CD4-positive, alpha-beta memory T cell (primary cell): ENCODE results near the gene XCL2. TPM values are rescaled to one million over a fixed set of nuclear protein-coding genes. Genes with fewer than 3 reads are reported as not detected.

Experiments used
- CTCF ChIA-PET: fragments of 350-600 bp; sonication (Branson Sonifier 250); formaldehyde crosslinking; loops from one replicate; lab custom pipeline; 2021; ENCODE audit warnings: inconsistent platforms; ENCODE audit not compliant: partially characterized antibody; lab: Charles Lee
- POLR2A ChIA-PET: fragments of 350-600 bp; sonication (Branson Sonifier 250); formaldehyde crosslinking; loops from one replicate; lab custom pipeline; 2021; ENCODE audit not compliant: partially characterized antibody; lab: Charles Lee
- DNase-seq, 5 donors: peaks; one replicate each; pipeline versions ENCODE4 v3.0.0 to v3.0.0-alpha.2; 2020 to 2022; ENCODE audit warnings: mixed read lengths in 1 of 5
- H3K27ac ChIP-seq: one replicate; pipeline ENCODE4 v1.7.0; 2013; ENCODE audit warnings: low read depth, low read length
- H3K27me3 ChIP-seq: 2 replicates; pipeline ENCODE4 v1.7.0; 2013; ENCODE audit warnings: mild to moderate bottlenecking, low read length, moderate library complexity; ENCODE audit not compliant: insufficient read depth
- H3K36me3 ChIP-seq: 2 replicates; pipeline ENCODE4 v1.7.0; 2013; ENCODE audit warnings: mild to moderate bottlenecking, low read length, moderate library complexity; ENCODE audit not compliant: insufficient read depth
- H3K4me1 ChIP-seq: 2 replicates; pipeline ENCODE4 v1.7.0; 2013; ENCODE audit warnings: mild to moderate bottlenecking, low read length, moderate library complexity; ENCODE audit not compliant: insufficient read depth
- H3K4me3 ChIP-seq, 2 donors: one replicate each; pipeline ENCODE4 v1.7.0; 2013; ENCODE audit warnings: low read length in 2 of 2, mild to moderate bottlenecking in 1 of 2
- H3K9me3 ChIP-seq, 2 donors: one replicate each; pipeline ENCODE4 v1.7.0; 2013; ENCODE audit warnings: low read length in 2 of 2, control low read depth in 1 of 2; ENCODE audit not compliant: control insufficient read depth in 1 of 2
- H3K27ac Mint-ChIP-seq, 7 donors: one replicate each; pipeline ENCODE4 v1.8.0; 2020 to 2021; ENCODE audit warnings: mixed read lengths in 7 of 7, mild to moderate bottlenecking in 6 of 7, inconsistent platforms in 3 of 7, moderate library complexity in 3 of 7
- H3K27me3 Mint-ChIP-seq, 2 donors: one replicate each; pipeline ENCODE4 v1.8.0; 2020 to 2021; ENCODE audit warnings: mixed read lengths in 2 of 2
- H3K36me3 Mint-ChIP-seq, 2 donors: one replicate each; pipeline ENCODE4 v1.8.0; 2020 to 2021; ENCODE audit warnings: mixed read lengths in 2 of 2, inconsistent platforms in 1 of 2, mild to moderate bottlenecking in 1 of 2
- H3K4me1 Mint-ChIP-seq, 4 donors: one replicate each; pipeline ENCODE4 v1.8.0; 2020 to 2021; ENCODE audit warnings: mixed read lengths in 4 of 4, mild to moderate bottlenecking in 1 of 4
- H3K4me3 Mint-ChIP-seq, 8 donors: one replicate each; pipeline ENCODE4 v1.8.0; 2020 to 2021; ENCODE audit warnings: mixed read lengths in 8 of 8, mild to moderate bottlenecking in 7 of 8, moderate library complexity in 6 of 8, inconsistent platforms in 3 of 8
- H3K9me3 Mint-ChIP-seq, 8 donors: one replicate each; pipeline ENCODE4 v1.8.0; 2020 to 2021; ENCODE audit warnings: mixed read lengths in 8 of 8, mild to moderate bottlenecking in 5 of 8, inconsistent platforms in 3 of 8, moderate library complexity in 1 of 8
- intact Hi-C: fragments of 100-400 bp; cut with micrococcal nuclease; formaldehyde crosslinking; loops from one replicate; pipeline ENCODE4 v1.15.1; 2023
- polyA plus RNA-seq, 2 donors: library from polyadenylated mRNA; unstranded; fragments of 300-500 nt; fragmentation: Illumina TruSeq; gene quantifications; one replicate each; pipeline ENCODE4 v1.2.3, GENCODE V29; 2021
- total RNA-seq, 2 experiments: library from RNA; stranded (reverse); gene quantifications; one replicate each; pipeline ENCODE4 v1.2.3, GENCODE V29; 2021

Gene XCL2
- total and polyA plus RNA-seq, 4 experiments from 2014 or later = 1.4 to 2.8 TPM; not detected in 2

GRCh38 chr1:168498159-168498631 is 45.6 kb downstream of the XCL2 start:
- no peaks in the 10 kb centered on the region for H3K4me1 ChIP-seq
- H3K27me3 Mint-ChIP-seq = no peaks in the 10 kb centered on the region
- H3K4me3 ChIP-seq = no peak overlapping the region
- POLR2A ChIA-PET = no interaction called here
- H3K27ac Mint-ChIP-seq = no peak overlapping the region
- H3K4me1 Mint-ChIP-seq = peaks cover 4 to 11% (median 8%) of the 10 kb centered on the region in 4 donors
- intact Hi-C loops = no loop called here
- no peaks in the 10 kb centered on the region for H3K36me3 ChIP-seq
- H3K9me3 ChIP-seq = no peaks in the 10 kb centered on the region
- no peaks in the 10 kb centered on the region for H3K27me3 ChIP-seq
- H3K27ac ChIP-seq = no peak overlapping the region
- no peak for DNase-seq
- CTCF ChIA-PET = no interaction called here
- H3K9me3 Mint-ChIP-seq = peaks cover 0 to 3% (median 0%) of the 10 kb centered on the region in 8 donors
- no peak overlapping the region for H3K4me3 Mint-ChIP-seq
- no peaks in the 10 kb centered on the region for H3K36me3 Mint-ChIP-seq

- intact Hi-C loops = no loop called here
- CTCF ChIA-PET = no interaction called here
- POLR2A ChIA-PET = no interaction called here
- no peak overlapping the region for H3K27ac ChIP-seq
- no peak for DNase-seq
- no peaks in the 10 kb centered on the region for H3K36me3 ChIP-seq
- Mint-ChIP-seq H3K36me3 (no peaks in the 10 kb centered on the region), H3K9me3 (peaks cover 0 to 3% (median 0%) of the 10 kb centered on the region in 8 donors), H3K4me1 (peaks cover 3 to 11% (median 8%) of the 10 kb centered on the region in 4 donors), H3K4me3 (no peak overlapping the region), H3K27ac (no peak overlapping the region), H3K27me3 (no peaks in the 10 kb centered on the region)
- H3K9me3 ChIP-seq = no peaks in the 10 kb centered on the region
- H3K27me3 ChIP-seq = no peaks in the 10 kb centered on the region
- H3K4me1 ChIP-seq = no peaks in the 10 kb centered on the region
- no peak overlapping the region for H3K4me3 ChIP-seq
Measured at GRCh38 chr1:168497376-168497950, 46.3 kb downstream of the XCL2 start.

GRCh38 chr1:168491527-168492164 is 52.2 kb downstream of the XCL2 start:
- POLR2A ChIA-PET = interaction anchor here (1.0 to 1.3 kb wide), 3 partner anchors 14 to 27 kb away, joined by 3 read pairs; no protein-coding TSS in a partner anchor

More at GRCh38 chr1:168491527-168492164, 52.2 kb downstream of the XCL2 start:
- Mint-ChIP-seq H3K4me1 (peaks cover 4 to 16% (median 13%) of the 10 kb centered on the region in 4 donors), H3K9me3 (peaks cover 0 to 3% (median 0%) of the 10 kb centered on the region in 8 donors), H3K27me3 (no peaks in the 10 kb centered on the region), H3K27ac (no peak overlapping the region), H3K36me3 (peaks cover 0 to 4% of the 10 kb centered on the region in 2 donors), H3K4me3 (no peak overlapping the region)
- CTCF ChIA-PET = interaction anchor here (1.8 kb wide), 1 partner anchor 10 kb away, joined by 5 read pairs; no protein-coding TSS in a partner anchor
- H3K4me3 ChIP-seq = no peak overlapping the region
- no peaks in the 10 kb centered on the region for H3K36me3 ChIP-seq
- DNase-seq = no peak
- H3K27me3 ChIP-seq = no peaks in the 10 kb centered on the region
- peaks cover 4% of the 10 kb centered on the region for H3K4me1 ChIP-seq
- intact Hi-C loops = no loop called here
- no peaks in the 10 kb centered on the region for H3K9me3 ChIP-seq
- H3K27ac ChIP-seq = no peak overlapping the region

Other genes starting within 250 kb of the XCL2 start
- under 1 TPM; 0.55 to 0.64 TPM for gene XCL1, start 32.6 kb upstream of the XCL2 start, total RNA-seq
- 1 to 10 TPM in 1 of 2 donors, under 1 TPM in 1; 0.19 to 1.1 TPM for gene XCL1, start 32.6 kb upstream of the XCL2 start, polyA plus RNA-seq
- gene DPT, start 185.2 kb upstream of the XCL2 start, total RNA-seq = not detected
- not detected for gene DPT, start 185.2 kb upstream of the XCL2 start, polyA plus RNA-seq